IMR-90 (cell line): ENCODE measurements around the gene CTNNA2. TPM values are rescaled to one million over a fixed set of nuclear protein-coding genes. Genes with fewer than 3 reads are reported as not detected.

Source experiments
- ATAC-seq: fragments of 200-7000 bp; cut with Tn5 transposase; 2 replicates; pipeline ENCODE4 v1.9.1; 2020; ENCODE audit warnings: low read depth, mild to moderate bottlenecking, moderate library complexity
- BruUV-seq: library from RNA; stranded (reverse); fragments of 400-500 nt; replicated peaks from 2 replicates; lab custom pipeline; 2021; lab: Mats Ljungman, UMichigan
- CTCF ChIA-PET: fragments of 300-600 bp; formaldehyde crosslinking; extraction: SDS; loops from one replicate; lab custom pipeline; 2021; ENCODE audit warnings: antibody characterized with exemption; lab: Yijun Ruan, JAX
- POLR2A ChIA-PET: fragments of 300-600 bp; sonication (Branson Sonifier 250); formaldehyde crosslinking; loops from one replicate; lab custom pipeline; 2022; ENCODE audit warnings: antibody characterized with exemption; ENCODE audit not compliant: unreplicated experiment; lab: Charles Lee
- DNase-seq: peaks from one replicate; pipeline ENCODE4 v3.0.0; 2013
- H2AFZ ChIP-seq: replicated peaks from 2 replicates; pipeline ENCODE3; 2013; ENCODE audit warnings: low read length, mild to moderate bottlenecking; ENCODE audit not compliant: poor library complexity
- H2AK5ac ChIP-seq: 2 replicates; pipeline ENCODE4 v1.6.1; 2013; ENCODE audit warnings: low read depth, low read length, inconsistent platforms
- H2AK9ac ChIP-seq: replicated peaks from 2 replicates; pipeline ENCODE3; 2013; ENCODE audit warnings: mild to moderate bottlenecking, low read depth, low read length, moderate library complexity; ENCODE audit not compliant: poor library complexity
- H2BK120ac ChIP-seq: 2 replicates; pipeline ENCODE4 v1.6.1; 2013; ENCODE audit warnings: low read depth, low read length, inconsistent platforms
- H2BK15ac ChIP-seq: 3 replicates; pipeline ENCODE4 v1.6.1; 2013; ENCODE audit warnings: low read depth, low read length, inconsistent platforms
- H2BK20ac ChIP-seq: 2 replicates; pipeline ENCODE4 v1.6.1; 2013; ENCODE audit warnings: low read depth, mild to moderate bottlenecking, inconsistent platforms, low read length, moderate library complexity
- H2BK5ac ChIP-seq: 2 replicates; pipeline ENCODE4 v1.6.1; 2013; ENCODE audit warnings: mild to moderate bottlenecking, low read depth, low read length, inconsistent platforms; ENCODE audit not compliant: poor library complexity, severe bottlenecking
- H3K14ac ChIP-seq: replicated peaks from 2 replicates; pipeline ENCODE4 v1.6.1; 2013; ENCODE audit warnings: low read depth, low read length, inconsistent platforms
- H3K18ac ChIP-seq: 2 replicates; pipeline ENCODE4 v1.6.1; 2013; ENCODE audit warnings: low read depth, low read length, control low read depth
- H3K23ac ChIP-seq: 2 replicates; pipeline ENCODE4 v1.6.1; 2013; ENCODE audit warnings: low read depth, low read length, inconsistent platforms
- H3K27ac ChIP-seq: 2 replicates; pipeline ENCODE4 v1.5.1; 2013; ENCODE audit warnings: mild to moderate bottlenecking, control low read depth, low read length; ENCODE audit not compliant: insufficient read depth
- H3K27me3 ChIP-seq: 2 replicates; pipeline ENCODE4 v1.6.1; 2013; ENCODE audit warnings: low read length; ENCODE audit not compliant: control insufficient read depth, insufficient read depth
- H3K36me3 ChIP-seq: 2 replicates; pipeline ENCODE4 v1.6.1; 2013; ENCODE audit warnings: low read length, mixed read lengths; ENCODE audit not compliant: control insufficient read depth, insufficient read depth
- H3K4ac ChIP-seq: 2 replicates; pipeline ENCODE4 v1.6.1; 2013; ENCODE audit warnings: low read depth, low read length, inconsistent platforms
- H3K4me1 ChIP-seq: 2 replicates; pipeline ENCODE4 v1.6.1; 2013; ENCODE audit warnings: low read length, mixed read lengths; ENCODE audit not compliant: control insufficient read depth, insufficient read depth
- H3K4me2 ChIP-seq: 2 replicates; pipeline ENCODE4 v1.6.1; 2013; ENCODE audit warnings: low read depth, mild to moderate bottlenecking, control low read depth, low read length, moderate library complexity
- H3K4me3 ChIP-seq: 2 replicates; pipeline ENCODE4 v1.5.1; 2013; ENCODE audit warnings: low read depth, mild to moderate bottlenecking, control low read depth, low read length, moderate library complexity; ENCODE audit not compliant: insufficient read depth
- H3K56ac ChIP-seq: 2 replicates; pipeline ENCODE4 v1.6.1; 2013; ENCODE audit warnings: low read length, inconsistent platforms; ENCODE audit not compliant: insufficient read depth; ENCODE audit errors: extremely low read depth
- H3K79me1 ChIP-seq, 2 experiments: 2 replicates each; pipeline ENCODE4 v1.6.1; 2013; ENCODE audit warnings: low read length in 2 of 2, inconsistent platforms in 1 of 2, low read depth in 1 of 2
- H3K9ac ChIP-seq: 2 replicates; pipeline ENCODE4 v1.6.1; 2013; ENCODE audit warnings: low read depth, low read length, control low read depth
- H3K9me1 ChIP-seq: 2 replicates; pipeline ENCODE4 v1.6.1; 2013; ENCODE audit warnings: low read length, inconsistent platforms; ENCODE audit not compliant: insufficient read depth
- H3K9me3 ChIP-seq: 2 replicates; pipeline ENCODE4 v1.6.1; 2013; ENCODE audit warnings: low read length; ENCODE audit not compliant: control insufficient read depth, insufficient read depth
- H4K20me1 ChIP-seq: 2 replicates; pipeline ENCODE4 v1.6.1; 2013; ENCODE audit warnings: low read length, inconsistent platforms; ENCODE audit not compliant: insufficient read depth
- H4K5ac ChIP-seq: 2 replicates; pipeline ENCODE4 v1.6.1; 2013; ENCODE audit warnings: mild to moderate bottlenecking, low read depth, low read length, control low read depth
- H4K8ac ChIP-seq, 2 experiments: 2 replicates each; pipeline ENCODE4 v1.6.1; 2013; ENCODE audit warnings: low read depth in 2 of 2, low read length in 2 of 2, control low read depth in 1 of 2, inconsistent platforms in 1 of 2
- H4K91ac ChIP-seq: 2 replicates; pipeline ENCODE4 v1.6.1; 2013; ENCODE audit warnings: low read depth, low read length, inconsistent platforms; ENCODE audit not compliant: insufficient read depth
- BHLHE40 ChIP-seq: fragments of 150-350 bp; IDR thresholded peaks from 2 replicates; pipeline ENCODE4 v1.6.1; 2016; ENCODE audit warnings: mild to moderate bottlenecking, low read depth, low read length
- CEBPB ChIP-seq: IDR thresholded peaks from 2 replicates; pipeline ENCODE4 v1.6.1; 2012; ENCODE audit warnings: low read depth, low read length, improper control_type of control experiment
- CHD1 ChIP-seq: IDR thresholded peaks from 2 replicates; pipeline ENCODE4 v1.6.1; 2012; ENCODE audit warnings: low read depth, low read length, improper control_type of control experiment
- CTCF ChIP-seq: conservative IDR thresholded peaks from 2 replicates; pipeline ENCODE4 v1.5.1; 2012; ENCODE audit warnings: mild to moderate bottlenecking, low read depth, low read length, improper control_type of control experiment
- FOS ChIP-seq: fragments of 150-350 bp; IDR thresholded peaks from 2 replicates; pipeline ENCODE4 v1.6.1; 2016; ENCODE audit warnings: low read depth, low read length
- MAFK ChIP-seq: IDR thresholded peaks from 2 replicates; pipeline ENCODE4 v1.6.1; 2012; ENCODE audit warnings: low read depth, low read length, improper control_type of control experiment
- MAZ ChIP-seq: IDR thresholded peaks from 2 replicates; pipeline ENCODE4 v1.6.1; 2012; ENCODE audit warnings: low read depth, mild to moderate bottlenecking, low read length, improper control_type of control experiment, moderate library complexity, borderline replicate concordance
- MXI1 ChIP-seq: IDR thresholded peaks from 2 replicates; pipeline ENCODE4 v1.6.1; 2012; ENCODE audit warnings: low read depth, mild to moderate bottlenecking, low read length, moderate library complexity, borderline replicate concordance
- POLR2A ChIP-seq: IDR thresholded peaks from 2 replicates; pipeline ENCODE4 v1.6.1; 2012; ENCODE audit warnings: mild to moderate bottlenecking, low read depth, low read length
- RAD21 ChIP-seq: IDR thresholded peaks from 2 replicates; pipeline ENCODE4 v1.6.1; 2012; ENCODE audit warnings: low read length, improper control_type of control experiment
- RFX5 ChIP-seq: IDR thresholded peaks from 2 replicates; pipeline ENCODE4 v1.8.0; 2012; ENCODE audit warnings: low read depth, mild to moderate bottlenecking, low read length, moderate library complexity
- SMC3 ChIP-seq: fragments of 150-350 bp; IDR thresholded peaks from 2 replicates; pipeline ENCODE4 v1.6.1; 2016; ENCODE audit warnings: low read depth, mild to moderate bottlenecking, antibody characterized with exemption, low read length, moderate library complexity
- USF2 ChIP-seq: fragments of 150-350 bp; IDR thresholded peaks from 2 replicates; pipeline ENCODE4 v1.6.1; 2017; ENCODE audit warnings: mild to moderate bottlenecking, antibody characterized with exemption, low read length, low read depth
- WGBS, 2 experiments: methylation state at CpG; one replicate each; pipeline versions ENCODE4 v1.1.5 to v1.1.7; 2013; ENCODE audit warnings: missing lambda C conversion rate in 2 of 2; ENCODE audit not compliant: insufficient read length in 1 of 2; ENCODE audit errors: extremely low coverage in 2 of 2; 5-methylcytosine and 5-hydroxymethylcytosine counted together
- dilution Hi-C: fragments of 300-500 bp; cut with HindIII; formaldehyde crosslinking; loops from one replicate; pipeline ENCODE4 v1.14.3; 2018; ENCODE audit warnings: low sequenced_read_pairs; ENCODE audit not compliant: unreplicated experiment
- in situ Hi-C: fragments of 300-500 bp; cut with MboI; formaldehyde crosslinking; loops from 3 replicates; pipeline ENCODE4 v1.14.3; 2019; ENCODE audit warnings: low sequenced_read_pairs, inconsistent platforms, mixed read lengths
- intact Hi-C: fragments of 100-400 bp; cut with micrococcal nuclease; formaldehyde crosslinking; loops from 2 replicates; pipeline ENCODE4 v1.10.0; 2022
- polyA plus RNA-seq, 3 experiments: library from polyadenylated mRNA; depleted of rRNA; stranded (reverse); fragments of >200 nt; gene quantifications; 2 replicates each; pipeline ENCODE4 v1.2.3, GENCODE V29; 2012; ENCODE audit warnings: low replicate concordance in 1 of 3
- total RNA-seq: library from RNA; depleted of rRNA; stranded (reverse); fragments of >200 nt; gene quantifications from 2 replicates; pipeline ENCODE4 v1.2.3, GENCODE V29; 2012

CTNNA2 gene
- total and polyA plus RNA-seq, 2 of the 4 experiments (the other 2 are of a cell fraction): not detected

GRCh38 chr2:79792090-79792489 is 279.2 kb downstream of the CTNNA2 start:
- H3K4me1 ChIP-seq: no peaks in the 10 kb centered on the region
- in situ Hi-C loops: no loop called here
- H3K79me1 ChIP-seq: no peaks in the 10 kb centered on the region
- no peak overlapping the region for H2BK5ac ChIP-seq
- intact Hi-C loops: no loop called here
- WGBS, 2 experiments: no CpG with 5 or more reads among the region's 1 CpG
- ChIA-PET CTCF (no interaction called here), POLR2A (no interaction called here)
- H3K9me1 ChIP-seq: no peaks in the 10 kb centered on the region
- no peak overlapping the region for H3K27ac ChIP-seq
- TF ChIP-seq RAD21 (no peak), POLR2A (no peak), MAZ (no peak), MAFK (no peak), CTCF (no peak), RFX5 (no peak), SMC3 (no peak), CEBPB (no peak), CHD1 (no peak), FOS (no peak), MXI1 (no peak), BHLHE40 (no peak), USF2 (no peak)
- H2BK20ac ChIP-seq: no peak overlapping the region
- no peaks in the 10 kb centered on the region for H4K20me1 ChIP-seq
- no peak for DNase-seq
- H3K4me3 ChIP-seq: no peak overlapping the region
- no peak overlapping the region for H4K5ac ChIP-seq
- H2AK9ac ChIP-seq: no peak overlapping the region
- no peak overlapping the region for H3K9ac ChIP-seq
- no peaks in the 10 kb centered on the region for H3K36me3 ChIP-seq
- no peak overlapping the region for H2AFZ ChIP-seq
- dilution Hi-C loops: no loop called here
- no peak overlapping the region for H3K4me2 ChIP-seq
- no peak overlapping the region for H2AK5ac ChIP-seq
- no peak overlapping the region for H3K18ac ChIP-seq
- H3K23ac ChIP-seq: no peak overlapping the region
- H2BK120ac ChIP-seq: no peak overlapping the region
- H3K56ac ChIP-seq: no peak overlapping the region
- H3K14ac ChIP-seq: no peak overlapping the region
- no peaks in the 10 kb centered on the region for H3K27me3 ChIP-seq
- H4K8ac ChIP-seq: no peak overlapping the region
- H3K4ac ChIP-seq: no peak overlapping the region
- no peak overlapping the region for H2BK15ac ChIP-seq
- no peak overlapping the region for H4K91ac ChIP-seq
- no TSS peak for BruUV-seq
- no peak for ATAC-seq
- H3K9me3 ChIP-seq: no peaks in the 10 kb centered on the region
